Liver (tissue), 3 donors: ENCODE measurements around the gene DNAJC9.
"Not testable (repeated sequence)": the region's sequence is repeated elsewhere in the genome, so short reads cannot be mapped to it uniquely, and the experiment has no call there.

ENCODE experiments used
- EGR1 ChIP-seq, 2 donors: IDR thresholded peaks; 2 replicates each; pipeline ENCODE4 v1.6.1; 2016 to 2018; ENCODE audit warnings: antibody characterized with exemption in 2 of 2, low read depth in 2 of 2
- FOXA1 ChIP-seq: IDR thresholded peaks from 2 replicates; pipeline ENCODE4 v1.6.1; 2016; ENCODE audit warnings: antibody characterized with exemption
- GABPA ChIP-seq, 2 donors: IDR thresholded peaks in 1 of 2; conservative IDR thresholded peaks in 1 of 2; 2 replicates each; pipeline ENCODE4 v1.6.1; 2016; ENCODE audit warnings: antibody characterized with exemption in 2 of 2, mild to moderate bottlenecking in 1 of 2, moderate library complexity in 1 of 2
- HNF4A ChIP-seq, 2 donors: conservative IDR thresholded peaks; 2 replicates each; pipeline ENCODE4 v1.6.1; 2016; ENCODE audit warnings: antibody characterized with exemption in 2 of 2, mild to moderate bottlenecking in 2 of 2
- JUND ChIP-seq, 2 donors: IDR thresholded peaks; 2 replicates each; pipeline ENCODE4 v1.6.1; 2016; ENCODE audit warnings: antibody characterized with exemption in 2 of 2
- RAD21 ChIP-seq, 2 donors: IDR thresholded peaks; 2 replicates each; pipeline ENCODE4 v1.6.1; 2016; ENCODE audit warnings: antibody characterized with exemption in 2 of 2, mild to moderate bottlenecking in 2 of 2
- REST ChIP-seq: IDR thresholded peaks from 2 replicates; pipeline ENCODE4 v1.6.1; 2016; ENCODE audit warnings: antibody characterized with exemption, mild to moderate bottlenecking
- SP1 ChIP-seq: IDR thresholded peaks from 2 replicates; pipeline ENCODE4 v1.6.1; 2018; ENCODE audit warnings: antibody characterized with exemption, mild to moderate bottlenecking
- TAF1 ChIP-seq: conservative IDR thresholded peaks from 2 replicates; pipeline ENCODE4 v1.6.1; 2016; ENCODE audit warnings: antibody characterized with exemption, mild to moderate bottlenecking
- YY1 ChIP-seq: IDR thresholded peaks from 2 replicates; pipeline ENCODE4 v1.6.1; 2016; ENCODE audit warnings: antibody characterized with exemption, mild to moderate bottlenecking
- TF ChIP-seq, protein P1 (sequence below): fragments of 150-350 bp; IDR thresholded peaks from 2 replicates; pipeline ENCODE4 v1.5.1; 2017; ENCODE audit warnings: improper control_type of control experiment, low read depth, low read length; ENCODE audit not compliant: missing input control
- TF ChIP-seq, protein P2 (sequence below): IDR thresholded peaks from 2 replicates; pipeline ENCODE4 v1.6.1; 2016; ENCODE audit warnings: antibody characterized with exemption
- TF ChIP-seq, protein P3 (sequence below): IDR thresholded peaks from 2 replicates; pipeline ENCODE4 v1.6.1; 2016; ENCODE audit warnings: antibody characterized with exemption
- donor health status: healthy.
- donor health status: healthy.

GRCh38 chr10:73258612-73259011 is 11.6 kb upstream of the DNAJC9 start:
- TF ChIP-seq, protein P1, sequence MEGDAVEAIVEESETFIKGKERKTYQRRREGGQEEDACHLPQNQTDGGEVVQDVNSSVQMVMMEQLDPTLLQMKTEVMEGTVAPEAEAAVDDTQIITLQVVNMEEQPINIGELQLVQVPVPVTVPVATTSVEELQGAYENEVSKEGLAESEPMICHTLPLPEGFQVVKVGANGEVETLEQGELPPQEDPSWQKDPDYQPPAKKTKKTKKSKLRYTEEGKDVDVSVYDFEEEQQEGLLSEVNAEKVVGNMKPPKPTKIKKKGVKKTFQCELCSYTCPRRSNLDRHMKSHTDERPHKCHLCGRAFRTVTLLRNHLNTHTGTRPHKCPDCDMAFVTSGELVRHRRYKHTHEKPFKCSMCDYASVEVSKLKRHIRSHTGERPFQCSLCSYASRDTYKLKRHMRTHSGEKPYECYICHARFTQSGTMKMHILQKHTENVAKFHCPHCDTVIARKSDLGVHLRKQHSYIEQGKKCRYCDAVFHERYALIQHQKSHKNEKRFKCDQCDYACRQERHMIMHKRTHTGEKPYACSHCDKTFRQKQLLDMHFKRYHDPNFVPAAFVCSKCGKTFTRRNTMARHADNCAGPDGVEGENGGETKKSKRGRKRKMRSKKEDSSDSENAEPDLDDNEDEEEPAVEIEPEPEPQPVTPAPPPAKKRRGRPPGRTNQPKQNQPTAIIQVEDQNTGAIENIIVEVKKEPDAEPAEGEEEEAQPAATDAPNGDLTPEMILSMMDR, result not testable (repeated sequence)
- TF ChIP-seq EGR1 (IDR thresholded peaks at IDR 0.05; ENCODE audit: low read depth in 2 of 2); HNF4A (conservative IDR thresholded peaks at IDR 0.05); RAD21 (IDR thresholded peaks at IDR 0.05); JUND (IDR thresholded peaks at IDR 0.05); SP1; FOXA1; REST; TAF1; GABPA (IDR thresholded peaks at IDR 0.05 in 1 of 2, conservative IDR thresholded peaks at IDR 0.05 in 1 of 2); YY1: not testable (repeated sequence)
- TF ChIP-seq, protein P2, sequence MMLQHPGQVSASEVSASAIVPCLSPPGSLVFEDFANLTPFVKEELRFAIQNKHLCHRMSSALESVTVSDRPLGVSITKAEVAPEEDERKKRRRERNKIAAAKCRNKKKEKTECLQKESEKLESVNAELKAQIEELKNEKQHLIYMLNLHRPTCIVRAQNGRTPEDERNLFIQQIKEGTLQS, result not testable (repeated sequence)
- TF ChIP-seq, protein P3, sequence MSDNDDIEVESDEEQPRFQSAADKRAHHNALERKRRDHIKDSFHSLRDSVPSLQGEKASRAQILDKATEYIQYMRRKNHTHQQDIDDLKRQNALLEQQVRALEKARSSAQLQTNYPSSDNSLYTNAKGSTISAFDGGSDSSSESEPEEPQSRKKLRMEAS, result not testable (repeated sequence)
